ENCODE data around the gene PELI3. TPM values are rescaled to one million over a fixed set of nuclear protein-coding genes. Genes with fewer than 3 reads are reported as not detected.

The PELI3 gene
- total RNA-seq, 4 donors from 2014 or later = 6.3 to 17.2 (median 8.8) TPM

DNA sequence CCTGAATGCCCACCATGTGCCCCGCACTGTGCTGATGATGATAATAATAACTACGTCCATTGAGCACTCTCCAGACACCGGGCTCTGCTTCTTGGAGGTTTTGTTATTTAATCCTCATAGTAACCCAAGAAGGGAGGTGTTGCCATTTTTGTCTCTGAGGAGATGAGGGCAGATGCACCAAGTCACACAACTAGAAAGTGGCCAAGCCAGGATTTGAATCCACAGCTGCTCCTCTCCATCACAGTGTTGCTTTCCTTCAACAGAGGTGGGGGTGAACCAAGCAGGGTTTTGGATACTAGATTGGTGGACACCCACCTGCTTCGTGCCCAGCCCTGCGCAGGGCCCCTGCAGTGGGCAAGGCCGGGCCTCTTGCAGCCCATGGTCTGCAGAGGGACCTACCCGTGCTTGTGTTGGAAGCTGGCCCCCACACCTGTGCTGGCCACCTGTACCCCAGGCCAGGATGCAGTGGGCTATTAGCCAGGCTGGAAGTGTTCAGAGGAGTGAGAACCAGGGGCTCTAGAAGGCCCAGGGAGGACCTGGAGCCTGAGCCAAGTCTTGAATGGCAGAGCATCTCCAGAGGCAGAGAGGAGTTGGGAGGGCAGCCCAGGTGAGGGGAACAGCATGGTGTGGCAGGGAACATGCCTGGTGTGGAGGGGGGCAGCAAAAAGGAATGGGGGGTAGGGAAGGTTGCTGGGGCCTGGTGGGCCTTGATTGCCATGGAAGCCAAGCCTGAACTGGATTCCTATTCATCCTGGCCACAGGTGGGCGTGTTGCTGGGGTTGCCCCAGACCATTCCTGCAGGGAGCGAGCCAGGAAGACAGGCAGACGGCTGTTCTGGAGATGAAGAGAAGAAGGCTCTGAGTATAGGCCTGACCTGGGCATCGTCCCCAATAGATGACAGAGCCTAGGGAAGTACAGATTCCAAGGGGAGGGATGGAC is 10.8 kb downstream of the PELI3 start:
- 89 to 93% methylated on average over 5 to 7 of the region's 11 CpGs for WGBS, 2 donors
- Histone ChIP-seq H3K27ac (no peak overlapping the region), H3K27me3 (no peaks in the 10 kb centered on the region), H3K36me3 (peaks cover 0 to 54% (median 6%) of the 10 kb centered on the region in 3 donors), H3K4me3 (no peak overlapping the region), H3K9me3 (no peaks in the 10 kb centered on the region), H3K4me1 (peaks cover 12 to 48% (median 17%) of the 10 kb centered on the region in 3 donors)
- TF ChIP-seq, protein P1, sequence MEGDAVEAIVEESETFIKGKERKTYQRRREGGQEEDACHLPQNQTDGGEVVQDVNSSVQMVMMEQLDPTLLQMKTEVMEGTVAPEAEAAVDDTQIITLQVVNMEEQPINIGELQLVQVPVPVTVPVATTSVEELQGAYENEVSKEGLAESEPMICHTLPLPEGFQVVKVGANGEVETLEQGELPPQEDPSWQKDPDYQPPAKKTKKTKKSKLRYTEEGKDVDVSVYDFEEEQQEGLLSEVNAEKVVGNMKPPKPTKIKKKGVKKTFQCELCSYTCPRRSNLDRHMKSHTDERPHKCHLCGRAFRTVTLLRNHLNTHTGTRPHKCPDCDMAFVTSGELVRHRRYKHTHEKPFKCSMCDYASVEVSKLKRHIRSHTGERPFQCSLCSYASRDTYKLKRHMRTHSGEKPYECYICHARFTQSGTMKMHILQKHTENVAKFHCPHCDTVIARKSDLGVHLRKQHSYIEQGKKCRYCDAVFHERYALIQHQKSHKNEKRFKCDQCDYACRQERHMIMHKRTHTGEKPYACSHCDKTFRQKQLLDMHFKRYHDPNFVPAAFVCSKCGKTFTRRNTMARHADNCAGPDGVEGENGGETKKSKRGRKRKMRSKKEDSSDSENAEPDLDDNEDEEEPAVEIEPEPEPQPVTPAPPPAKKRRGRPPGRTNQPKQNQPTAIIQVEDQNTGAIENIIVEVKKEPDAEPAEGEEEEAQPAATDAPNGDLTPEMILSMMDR (IDR thresholded peaks at IDR 0.05) = no peak
- no peak for TF ChIP-seq POLR2A (IDR thresholded peaks at IDR 0.05)
- DNase-seq = no peak
- intact Hi-C loops (cut with DNase I) = no loop called here

DNA sequence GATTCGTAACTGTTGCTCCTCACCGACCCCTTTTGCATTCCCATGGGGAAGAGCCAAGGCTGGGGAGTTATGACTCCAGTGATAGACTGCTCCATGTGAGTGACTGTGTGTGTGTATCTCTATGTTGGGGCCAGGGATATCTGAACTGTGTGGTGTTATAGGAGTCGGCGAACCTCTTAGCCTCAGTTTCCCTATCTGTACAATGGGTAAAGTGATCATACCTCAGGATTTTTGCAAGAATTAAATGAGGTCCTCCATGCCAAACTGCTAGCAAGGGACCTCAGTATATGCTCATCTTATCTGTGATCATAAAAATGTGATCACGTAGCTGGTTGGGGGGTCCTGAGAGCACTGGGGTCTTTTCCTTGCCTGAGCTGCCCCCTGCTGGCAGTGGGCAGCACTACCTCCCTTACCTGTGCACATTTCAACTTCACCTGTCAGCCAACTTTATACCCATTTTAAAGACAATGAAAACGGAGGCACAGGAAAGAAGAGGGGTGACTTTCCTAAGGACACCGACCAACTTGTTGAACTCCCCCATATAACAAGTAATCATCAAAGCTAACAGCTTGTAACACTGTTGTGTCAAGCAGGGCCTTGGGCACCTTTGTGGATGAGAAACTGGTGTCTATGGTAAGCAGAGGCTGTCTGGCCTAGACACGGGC is 12.2 kb downstream of the PELI3 start:
- DNase-seq = no peak
- TF ChIP-seq POLR2A (IDR thresholded peaks at IDR 0.05) = no peak
- TF ChIP-seq, protein P1 (IDR thresholded peaks at IDR 0.05) = peak; percentile 66 to 87 (median 78)

GRCh38 chr11:66479394-66480116 is 12.8 kb downstream of the PELI3 start:
- intact Hi-C loops (cut with DNase I) = no loop called here
- H3K9me3 ChIP-seq = no peaks in the 10 kb centered on the region
- peak overlapping the region; percentile 69 to 89 (median 76) for H3K4me3 ChIP-seq
- H3K27me3 ChIP-seq = no peaks in the 10 kb centered on the region
- DNase-seq = no peak
- H3K27ac ChIP-seq = peak overlapping the region; percentile 91 to 98 (median 92)
- 0 to 9% methylated on average over 8 to 15 of the region's 34 CpGs for WGBS, 2 donors
- TF ChIP-seq POLR2A (IDR thresholded peaks at IDR 0.05) = no peak
- TF ChIP-seq, protein P1 (IDR thresholded peaks at IDR 0.05) = no peak
- H3K36me3 ChIP-seq = peaks cover 0 to 56% (median 0%) of the 10 kb centered on the region in 3 donors
- H3K4me1 ChIP-seq = peaks cover 12 to 35% (median 17%) of the 10 kb centered on the region in 3 donors

More for the DNA sequence above, 12.2 kb downstream of the PELI3 start:
- Histone ChIP-seq H3K27me3 (no peaks in the 10 kb centered on the region), H3K9me3 (no peaks in the 10 kb centered on the region), H3K27ac (peak overlapping the region; percentile 91 to 98 (median 92)), H3K36me3 (peaks cover 0 to 54% (median 0%) of the 10 kb centered on the region in 3 donors), H3K4me1 (peaks cover 12 to 42% (median 17%) of the 10 kb centered on the region in 3 donors), H3K4me3 (peak overlapping the region; percentile 69 to 89 (median 76))
- intact Hi-C loops (cut with DNase I) = no loop called here
- 28 to 68% methylated on average over 6 of the region's 8 CpGs for WGBS, 2 donors

- WGBS, 2 donors = 0% methylated on average over 1 to 7 of the region's 62 CpGs
- Histone ChIP-seq H3K27ac (peak within 1 kb of the TSS; percentile 91 to 98 (median 92)), H3K4me3 (peak within 1 kb of the TSS; percentile 69 to 89 (median 76)), H3K36me3 (peaks cover 0 to 56% (median 0%) of the 10 kb centered on the region in 3 donors), H3K4me1 (peaks cover 12 to 28% (median 17%) of the 10 kb centered on the region in 3 donors), H3K9me3 (no peaks in the 10 kb centered on the region), H3K27me3 (no peaks in the 10 kb centered on the region)
- TF ChIP-seq POLR2A (IDR thresholded peaks at IDR 0.05) = peak in 3 of 4 donors; percentile 52 to 88 (median 85)
- TF ChIP-seq, protein P1 (IDR thresholded peaks at IDR 0.05) = peak in 1 of 6 experiments; percentile 27
- peak; percentile 79 for DNase-seq
- intact Hi-C loops (cut with DNase I) = no loop called here
Observed at GRCh38 chr11:66480117-66480938, 13.6 kb downstream of the PELI3 start, which contains the start of gene DPP3. Gene DPP3 (plus strand): TSS chr11:66480434. CDS start chr11:66482201, 1,767 bp downstream.

All from esophagus squamous epithelium (tissue), 5 donors.